Uterus (tissue), 4 donors: ENCODE measurements around the gene DCX. TPM values are rescaled to one million over a fixed set of nuclear protein-coding genes. Genes with fewer than 3 reads are reported as not detected.

Experiments used
- DNase-seq, 2 donors: peaks; one replicate each; pipeline ENCODE4 v3.0.0-alpha.2; 2019 to 2020
- H3K27ac ChIP-seq, 2 donors: fragments of 200-600 bp; sonication (generic); 1 replicate in 1 of 2; 2 replicates in 1 of 2; pipeline ENCODE4 v1.5.1; 2016 to 2018
- H3K27me3 ChIP-seq, 2 donors: fragments of 200-600 bp; sonication (generic); one replicate each; pipeline ENCODE4 v1.5.1; 2018 to 2019; ENCODE audit warnings: control low read depth in 1 of 2
- H3K36me3 ChIP-seq, 2 donors: fragments of 200-600 bp; sonication (generic); one replicate each; pipeline ENCODE4 v1.5.1; 2019; ENCODE audit warnings: control low read depth in 1 of 2
- H3K4me1 ChIP-seq, 2 donors: fragments of 200-600 bp; sonication (generic); one replicate each; pipeline ENCODE4 v1.5.1; 2018 to 2019; ENCODE audit warnings: control low read depth in 1 of 2
- H3K4me3 ChIP-seq, 2 donors: fragments of 200-600 bp; sonication (generic); 1 replicate in 1 of 2; 2 replicates in 1 of 2; pipeline ENCODE4 v1.5.1; 2018 to 2019; ENCODE audit warnings: mild to moderate bottlenecking in 1 of 2
- H3K9me3 ChIP-seq, 2 donors: fragments of 200-600 bp; sonication (generic); one replicate each; pipeline ENCODE4 v1.5.1; 2019; ENCODE audit warnings: control low read depth in 1 of 2
- POLR2A ChIP-seq, 2 donors: fragments of 450-650 bp; IDR thresholded peaks; one replicate each; pipeline ENCODE4 v1.6.1; 2016; ENCODE audit warnings: antibody characterized with exemption in 2 of 2, mild to moderate bottlenecking in 1 of 2, moderate library complexity in 1 of 2
- intact Hi-C: fragments of 100-400 bp; cut with DNase I; formaldehyde crosslinking; loops from one replicate; pipeline ENCODE4 v1.15.1; 2023; ENCODE audit warnings: low total_unique reads
- total RNA-seq, 4 donors: library from RNA; depleted of rRNA in 3 of 4; stranded (reverse); fragments of >200 nt in 3 of 4; gene quantifications; one replicate each; pipeline versions ENCODE4 v1.1.0 to v1.2.4, GENCODE V29; 2014 to 2023
- TF ChIP-seq, protein P1 (sequence below), 4 experiments: fragments of 200-600 bp in 2 of 4; fragments of 450-650 bp in 2 of 4; sonication (generic) in 2 of 4; IDR thresholded peaks; one replicate each; pipeline ENCODE4 v1.5.1; 2016 to 2019; ENCODE audit warnings: antibody characterized with exemption in 4 of 4, mild to moderate bottlenecking in 2 of 4, moderate library complexity in 1 of 4
- donor health status: DM: yes; HTN: yes; CAD: no.

Gene DCX
- total RNA-seq, 4 donors from 2014 or later: 2.0 to 5.5 TPM; not detected in 2

DNA sequence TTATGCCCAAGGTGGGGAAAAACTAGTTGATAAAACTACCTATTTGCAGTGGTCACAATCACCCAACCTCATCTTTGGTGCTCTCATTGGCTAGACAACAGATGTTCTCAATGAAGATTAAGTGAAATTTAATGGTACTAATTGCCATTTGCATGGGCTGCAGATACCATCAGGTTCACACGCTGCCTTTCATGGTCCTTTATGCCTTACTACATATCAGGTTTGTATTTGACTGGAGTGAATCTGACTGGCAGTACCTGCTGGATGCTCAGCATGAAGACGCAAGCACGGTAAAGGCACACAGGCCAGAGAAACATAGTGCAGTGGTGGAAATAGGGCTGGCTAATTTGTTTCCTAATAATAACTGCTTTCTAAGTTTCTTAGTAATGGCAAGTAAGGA, 48.3 kb downstream of the DCX start:
- no peaks in the 10 kb centered on the region for H3K4me1 ChIP-seq
- H3K27ac ChIP-seq: no peak overlapping the region
- no peaks in the 10 kb centered on the region for H3K27me3 ChIP-seq
- no peak for DNase-seq
- intact Hi-C loops: no loop called here
- no peak overlapping the region for H3K4me3 ChIP-seq
- H3K9me3 ChIP-seq: no peaks in the 10 kb centered on the region
- TF ChIP-seq, protein P1, sequence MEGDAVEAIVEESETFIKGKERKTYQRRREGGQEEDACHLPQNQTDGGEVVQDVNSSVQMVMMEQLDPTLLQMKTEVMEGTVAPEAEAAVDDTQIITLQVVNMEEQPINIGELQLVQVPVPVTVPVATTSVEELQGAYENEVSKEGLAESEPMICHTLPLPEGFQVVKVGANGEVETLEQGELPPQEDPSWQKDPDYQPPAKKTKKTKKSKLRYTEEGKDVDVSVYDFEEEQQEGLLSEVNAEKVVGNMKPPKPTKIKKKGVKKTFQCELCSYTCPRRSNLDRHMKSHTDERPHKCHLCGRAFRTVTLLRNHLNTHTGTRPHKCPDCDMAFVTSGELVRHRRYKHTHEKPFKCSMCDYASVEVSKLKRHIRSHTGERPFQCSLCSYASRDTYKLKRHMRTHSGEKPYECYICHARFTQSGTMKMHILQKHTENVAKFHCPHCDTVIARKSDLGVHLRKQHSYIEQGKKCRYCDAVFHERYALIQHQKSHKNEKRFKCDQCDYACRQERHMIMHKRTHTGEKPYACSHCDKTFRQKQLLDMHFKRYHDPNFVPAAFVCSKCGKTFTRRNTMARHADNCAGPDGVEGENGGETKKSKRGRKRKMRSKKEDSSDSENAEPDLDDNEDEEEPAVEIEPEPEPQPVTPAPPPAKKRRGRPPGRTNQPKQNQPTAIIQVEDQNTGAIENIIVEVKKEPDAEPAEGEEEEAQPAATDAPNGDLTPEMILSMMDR (IDR thresholded peaks at IDR 0.05): no peak
- no peak for TF ChIP-seq POLR2A (IDR thresholded peaks at IDR 0.05)
- H3K36me3 ChIP-seq: no peaks in the 10 kb centered on the region

GRCh38 chrX:111361751-111362150, 50.2 kb downstream of the DCX start:
- intact Hi-C loops: no loop called here
- Histone ChIP-seq H3K27ac (no peak overlapping the region), H3K27me3 (no peaks in the 10 kb centered on the region), H3K4me3 (no peak overlapping the region), H3K36me3 (no peaks in the 10 kb centered on the region), H3K4me1 (no peaks in the 10 kb centered on the region), H3K9me3 (no peaks in the 10 kb centered on the region)
- DNase-seq: no peak
- TF ChIP-seq, protein P1 (IDR thresholded peaks at IDR 0.05): no peak
- TF ChIP-seq POLR2A (IDR thresholded peaks at IDR 0.05): no peak

DNA sequence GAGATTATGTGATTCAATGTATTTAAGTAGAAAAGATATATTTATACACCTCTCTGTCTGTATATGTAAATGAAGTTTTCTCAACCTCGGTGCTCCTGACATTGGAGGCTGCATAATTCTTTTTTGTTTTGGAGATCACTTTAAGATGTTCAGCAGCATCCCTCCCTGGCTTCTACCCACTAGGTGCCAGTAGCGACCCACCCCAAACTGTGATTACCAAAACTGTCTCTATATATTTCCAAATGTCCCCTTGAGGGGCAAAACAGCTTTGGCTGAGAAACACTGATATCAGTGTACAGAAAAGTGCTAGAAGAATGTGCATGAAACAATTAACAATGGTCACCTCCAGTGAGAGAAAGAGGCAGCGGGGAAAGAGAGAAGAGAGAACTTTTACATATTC, 51.2 kb downstream of the DCX start:
- Histone ChIP-seq H3K27me3 (no peaks in the 10 kb centered on the region), H3K27ac (no peak overlapping the region), H3K9me3 (no peaks in the 10 kb centered on the region), H3K36me3 (no peaks in the 10 kb centered on the region), H3K4me3 (no peak overlapping the region), H3K4me1 (no peaks in the 10 kb centered on the region)
- intact Hi-C loops: no loop called here
- TF ChIP-seq, protein P1 (IDR thresholded peaks at IDR 0.05): no peak
- TF ChIP-seq POLR2A (IDR thresholded peaks at IDR 0.05): no peak
- DNase-seq: no peak

- H3K27ac ChIP-seq: no peak overlapping the region
- H3K4me3 ChIP-seq: no peak overlapping the region
- no peak for DNase-seq
- H3K36me3 ChIP-seq: no peaks in the 10 kb centered on the region
- H3K4me1 ChIP-seq: no peaks in the 10 kb centered on the region
- TF ChIP-seq POLR2A (IDR thresholded peaks at IDR 0.05): no peak
- TF ChIP-seq, protein P1 (IDR thresholded peaks at IDR 0.05): no peak
- H3K9me3 ChIP-seq: no peaks in the 10 kb centered on the region
- H3K27me3 ChIP-seq: no peaks in the 10 kb centered on the region
- intact Hi-C loops: no loop called here
These were observed 56.4 kb downstream of the DCX start for GRCh38 chrX:111355523-111356115.

GRCh38 chrX:111354496-111354895, 57.5 kb downstream of the DCX start:
- Histone ChIP-seq H3K27ac (no peak overlapping the region), H3K36me3 (no peaks in the 10 kb centered on the region), H3K27me3 (no peaks in the 10 kb centered on the region), H3K9me3 (no peaks in the 10 kb centered on the region), H3K4me3 (no peak overlapping the region), H3K4me1 (no peaks in the 10 kb centered on the region)
- intact Hi-C loops: no loop called here
- no peak for TF ChIP-seq POLR2A (IDR thresholded peaks at IDR 0.05)
- DNase-seq: no peak

- Histone ChIP-seq H3K9me3 (no peaks in the 10 kb centered on the region), H3K36me3 (no peaks in the 10 kb centered on the region), H3K27ac (no peak overlapping the region), H3K4me1 (no peaks in the 10 kb centered on the region), H3K4me3 (no peak overlapping the region), H3K27me3 (no peaks in the 10 kb centered on the region)
- no peak for TF ChIP-seq POLR2A (IDR thresholded peaks at IDR 0.05)
- TF ChIP-seq, protein P1 (IDR thresholded peaks at IDR 0.05): no peak
- no peak for DNase-seq
- intact Hi-C loops: no loop called here
These were observed 58.2 kb downstream of the DCX start for GRCh38 chrX:111353793-111354192.
